GM10266 (cell line): Measurements from ENCODE around the gene TMEM221.

Source experiments
- DNase-seq: peaks from one replicate; pipeline ENCODE4 v3.0.0; 2012; ENCODE audit errors: extremely low spot score
- TF ChIP-seq, protein P1 (sequence below): IDR thresholded peaks from 2 replicates; pipeline ENCODE4 v1.5.1; 2012; ENCODE audit warnings: mild to moderate bottlenecking, low read depth; ENCODE audit not compliant: control insufficient read depth, insufficient read depth; ENCODE audit errors: missing control alignments

TMEM221 gene

DNA sequence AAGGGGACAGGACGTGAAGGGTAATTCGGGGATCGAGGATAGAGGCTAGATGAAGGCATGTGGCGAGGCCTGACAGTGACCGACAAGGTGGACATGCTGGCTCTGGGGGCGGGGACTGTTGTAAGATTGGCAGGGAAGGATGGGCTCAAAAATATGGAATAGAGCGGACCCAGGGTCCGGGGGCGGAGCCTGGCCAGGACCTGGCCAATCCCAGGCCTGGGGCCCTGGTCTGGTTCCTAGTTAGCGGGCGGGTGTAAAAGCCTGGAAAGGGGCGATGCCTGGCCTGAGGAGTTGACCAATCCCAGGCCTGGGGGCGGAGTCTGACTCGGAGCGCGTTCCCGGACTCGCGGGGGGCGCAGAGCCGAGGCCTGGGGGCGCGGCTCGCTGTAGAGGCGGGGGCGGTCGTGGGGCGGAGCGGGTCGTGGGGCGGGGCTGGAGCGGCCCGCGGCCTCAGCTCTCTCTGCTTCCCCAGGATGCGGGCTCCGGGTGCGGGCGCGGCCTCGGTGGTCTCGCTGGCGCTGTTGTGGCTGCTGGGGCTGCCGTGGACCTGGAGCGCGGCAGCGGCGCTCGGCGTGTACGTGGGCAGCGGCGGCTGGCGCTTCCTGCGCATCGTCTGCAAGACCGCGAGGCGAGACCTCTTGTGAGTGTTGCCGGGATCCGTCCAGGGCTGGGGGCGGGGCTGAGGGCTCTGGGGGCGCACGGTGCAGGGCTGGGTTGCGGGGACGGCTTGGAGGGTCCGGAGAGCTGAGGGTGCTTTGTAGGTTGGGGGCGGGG, 21.8 kb upstream of the TMEM221 start, which contains the start of gene SLC27A1:
TSS of gene SLC27A1 (plus strand) at position 457 of the 774 bp plus-strand sequence. CDS start at position 474, 17 bp downstream.
- peak; percentile 94 for DNase-seq
- TF ChIP-seq, protein P1, sequence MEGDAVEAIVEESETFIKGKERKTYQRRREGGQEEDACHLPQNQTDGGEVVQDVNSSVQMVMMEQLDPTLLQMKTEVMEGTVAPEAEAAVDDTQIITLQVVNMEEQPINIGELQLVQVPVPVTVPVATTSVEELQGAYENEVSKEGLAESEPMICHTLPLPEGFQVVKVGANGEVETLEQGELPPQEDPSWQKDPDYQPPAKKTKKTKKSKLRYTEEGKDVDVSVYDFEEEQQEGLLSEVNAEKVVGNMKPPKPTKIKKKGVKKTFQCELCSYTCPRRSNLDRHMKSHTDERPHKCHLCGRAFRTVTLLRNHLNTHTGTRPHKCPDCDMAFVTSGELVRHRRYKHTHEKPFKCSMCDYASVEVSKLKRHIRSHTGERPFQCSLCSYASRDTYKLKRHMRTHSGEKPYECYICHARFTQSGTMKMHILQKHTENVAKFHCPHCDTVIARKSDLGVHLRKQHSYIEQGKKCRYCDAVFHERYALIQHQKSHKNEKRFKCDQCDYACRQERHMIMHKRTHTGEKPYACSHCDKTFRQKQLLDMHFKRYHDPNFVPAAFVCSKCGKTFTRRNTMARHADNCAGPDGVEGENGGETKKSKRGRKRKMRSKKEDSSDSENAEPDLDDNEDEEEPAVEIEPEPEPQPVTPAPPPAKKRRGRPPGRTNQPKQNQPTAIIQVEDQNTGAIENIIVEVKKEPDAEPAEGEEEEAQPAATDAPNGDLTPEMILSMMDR: no peak

DNA sequence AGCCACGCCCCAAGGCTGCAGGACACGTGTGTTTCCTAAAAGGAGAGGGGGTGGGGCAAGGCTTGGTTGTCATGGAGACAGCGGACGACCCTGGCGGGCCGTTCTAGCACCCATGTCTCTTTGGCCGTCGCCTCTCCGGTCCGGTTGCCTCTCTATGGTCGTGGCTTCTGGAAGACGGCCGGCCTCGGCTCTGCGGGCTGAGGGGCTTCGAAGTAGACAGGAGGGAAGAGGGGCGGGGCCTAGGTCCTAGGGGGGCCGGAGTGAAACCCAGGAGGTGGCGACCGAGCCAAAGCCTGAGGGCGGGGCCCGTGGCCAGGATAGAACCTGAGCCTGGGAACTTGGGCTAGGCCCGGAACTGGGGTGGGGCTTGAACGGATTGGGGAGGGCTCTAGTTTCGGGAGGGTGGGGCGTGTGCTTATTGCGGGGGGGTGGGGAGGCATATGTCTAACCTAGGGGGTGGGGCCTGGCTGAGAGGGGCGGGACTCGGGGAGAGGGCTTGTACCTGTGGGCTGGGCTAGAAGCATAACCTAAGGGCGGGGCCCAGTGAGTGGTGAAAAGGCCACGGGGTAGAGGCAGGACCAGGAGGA, 21.1 kb upstream of the TMEM221 start:
- TF ChIP-seq, protein P1: no peak
- peak; percentile 89 for DNase-seq

- TF ChIP-seq, protein P1: no peak
- no peak for DNase-seq
Measured at GRCh38 chr19:17469092-17469480, 20.6 kb upstream of the TMEM221 start.

- TF ChIP-seq, protein P1: no peak
- DNase-seq: no peak
Measured at GRCh38 chr19:17468302-17469091, 20.0 kb upstream of the TMEM221 start.

DNA sequence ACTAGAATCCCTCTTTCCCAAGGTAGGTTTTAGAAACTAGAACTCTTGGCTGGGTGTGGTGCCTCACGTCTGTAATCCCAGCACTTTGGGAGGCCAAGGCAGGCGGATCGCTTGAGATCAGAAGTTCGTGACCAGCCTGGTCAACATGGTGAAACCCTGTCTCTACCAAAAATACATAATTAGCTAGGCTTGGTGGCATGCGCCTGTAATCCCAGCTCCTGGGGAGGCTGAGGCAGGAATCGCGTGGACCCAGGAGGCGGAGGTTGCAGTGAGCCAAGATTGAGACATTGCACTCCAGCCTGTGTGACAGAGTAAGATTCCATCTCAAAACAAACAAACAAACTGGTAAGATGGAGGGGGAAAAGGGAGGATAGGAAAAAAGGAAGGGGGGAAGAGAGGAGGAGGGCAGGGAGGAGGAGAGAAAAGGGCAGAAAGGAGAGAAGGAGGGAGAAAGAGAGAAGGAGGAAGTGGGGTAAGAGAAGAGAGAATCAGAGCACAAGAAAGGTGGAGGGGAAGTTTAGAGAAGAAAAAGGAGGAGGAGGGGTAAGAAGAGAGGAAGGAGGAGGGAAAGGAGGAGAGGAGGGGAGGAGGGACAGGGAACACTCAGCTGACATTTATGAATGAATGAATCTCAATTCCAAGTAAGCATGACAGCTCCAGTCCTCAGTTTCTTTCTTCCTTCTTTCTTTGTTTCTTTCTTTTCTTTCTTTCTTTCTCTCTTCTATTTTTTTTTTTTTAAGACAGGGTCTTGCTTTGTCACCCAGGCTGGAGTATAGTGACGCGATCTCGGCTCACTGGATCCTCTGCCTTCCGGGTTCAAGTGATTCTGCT, 19.2 kb upstream of the TMEM221 start:
- DNase-seq: no peak
- TF ChIP-seq, protein P1: no peak

- TF ChIP-seq, protein P1: no peak
- DNase-seq: no peak
Measured at GRCh38 chr19:17466487-17466850, 18.0 kb upstream of the TMEM221 start.
